Gastrocnemius medialis (tissue), 4 donors: ENCODE measurements around the gene MYZAP. TPM values are rescaled to one million over a fixed set of nuclear protein-coding genes. Genes with fewer than 3 reads are reported as not detected.

Experiments
- ATAC-seq, 2 donors: fragments of 150-250 bp; one replicate each; pipeline ENCODE4 v1.9.1; 2016
- DNase-seq, 2 donors: peaks; one replicate each; pipeline ENCODE4 v3.0.0-alpha.2; 2019
- H3K27ac ChIP-seq, 4 donors: fragments of 200-600 bp; sonication (generic); 1 replicate in 1 of 4; 2 replicates in 3 of 4; pipeline ENCODE4 v1.5.1; 2016 to 2018; ENCODE audit warnings: mild to moderate bottlenecking in 2 of 4, moderate library complexity in 1 of 4
- H3K27me3 ChIP-seq, 3 donors: fragments of 200-600 bp; sonication (generic) in 2 of 3; 1 replicate in 1 of 3; 2 replicates in 2 of 3; pipeline versions ENCODE4 v1.5.1 to v1.6.0; 2016 to 2019; ENCODE audit warnings: mild to moderate bottlenecking in 1 of 3, moderate library complexity in 1 of 3
- H3K36me3 ChIP-seq, 2 donors: fragments of 200-600 bp; sonication (generic) in 1 of 2; one replicate each; pipeline ENCODE4 v1.5.1; 2017 to 2018
- H3K4me1 ChIP-seq, 2 donors: fragments of 200-600 bp; sonication (generic) in 1 of 2; one replicate each; pipeline ENCODE4 v1.5.1; 2016 to 2017; ENCODE audit warnings: mild to moderate bottlenecking in 2 of 2
- H3K4me3 ChIP-seq, 4 donors: fragments of 200-600 bp; sonication (generic) in 3 of 4; 1 replicate in 1 of 4; 2 replicates in 3 of 4; pipeline ENCODE4 v1.5.1; 2016 to 2019; ENCODE audit warnings: mild to moderate bottlenecking in 2 of 4
- H3K9me3 ChIP-seq, 3 donors: fragments of 200-600 bp; sonication (generic) in 2 of 3; 1 replicate in 1 of 3; 2 replicates in 2 of 3; pipeline ENCODE4 v1.5.1; 2016 to 2019
- POLR2A ChIP-seq, 2 donors: fragments of 450-650 bp; IDR thresholded peaks; one replicate each; pipeline ENCODE4 v1.6.1; 2017; ENCODE audit warnings: antibody characterized with exemption in 2 of 2, mild to moderate bottlenecking in 2 of 2, moderate library complexity in 2 of 2
- in situ Hi-C, 4 donors: fragments of 200-750 bp; cut with MboI; loops; one replicate each; pipeline versions ENCODE4 v1.15.0 to v1.8.0; 2017; ENCODE audit warnings: low sequenced_read_pairs in 4 of 4
- intact Hi-C: fragments of 100-400 bp; cut with DNase I; formaldehyde crosslinking; loops from one replicate; pipeline ENCODE4 v1.15.1; 2023; ENCODE audit warnings: low total_unique reads
- total RNA-seq, 4 donors: library from RNA; depleted of rRNA; stranded (reverse); fragments of >200 nt; gene quantifications; one replicate each; pipeline versions ENCODE4 v1.1.0 to v1.2.3, GENCODE V29; 2016
- TF ChIP-seq, protein P1 (sequence below), 5 experiments: fragments of 450-650 bp in 3 of 5; fragments of 200-600 bp in 2 of 5; sonication (generic) in 2 of 5; IDR thresholded peaks in 4 of 5; conservative IDR thresholded peaks in 1 of 5; 1 replicate in 4 of 5; 2 replicates in 1 of 5; pipeline ENCODE4 v1.5.1; 2016 to 2019; ENCODE audit warnings: antibody characterized with exemption in 5 of 5, mild to moderate bottlenecking in 3 of 5, moderate library complexity in 3 of 5

The MYZAP gene
- total RNA-seq, 4 donors from 2014 or later = 1.3 to 9.4 (median 1.4) TPM

DNA sequence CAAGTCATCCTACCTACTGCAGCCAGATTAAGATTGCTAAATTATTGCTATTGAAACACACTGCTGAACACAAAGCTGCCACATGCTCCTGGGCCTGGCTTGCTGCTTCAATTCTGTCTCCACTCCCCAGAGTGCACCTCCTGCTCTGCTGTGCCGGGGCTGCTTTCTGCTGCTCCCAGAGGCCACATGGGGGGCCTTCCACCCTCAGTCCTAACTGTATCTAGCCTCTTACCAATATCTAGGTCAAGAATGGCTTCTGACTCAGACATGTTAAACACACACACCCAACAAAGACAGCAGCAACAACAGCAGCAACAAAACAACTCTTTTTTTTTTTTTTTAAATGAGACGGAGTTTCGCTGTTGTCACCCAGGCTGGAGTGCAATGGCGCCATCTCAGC lies 33.0 kb downstream of the MYZAP start:
- Histone ChIP-seq H3K4me1 (peaks cover 14 to 29% of the 10 kb centered on the region in 2 donors), H3K27ac (peak overlapping the region in 2 of 4 donors; percentile 75 to 79), H3K9me3 (no peaks in the 10 kb centered on the region), H3K27me3 (no peaks in the 10 kb centered on the region), H3K36me3 (no peaks in the 10 kb centered on the region), H3K4me3 (no peak overlapping the region)
- intact Hi-C loops = no loop called here
- no peak for TF ChIP-seq POLR2A (IDR thresholded peaks at IDR 0.05)
- TF ChIP-seq, protein P1, sequence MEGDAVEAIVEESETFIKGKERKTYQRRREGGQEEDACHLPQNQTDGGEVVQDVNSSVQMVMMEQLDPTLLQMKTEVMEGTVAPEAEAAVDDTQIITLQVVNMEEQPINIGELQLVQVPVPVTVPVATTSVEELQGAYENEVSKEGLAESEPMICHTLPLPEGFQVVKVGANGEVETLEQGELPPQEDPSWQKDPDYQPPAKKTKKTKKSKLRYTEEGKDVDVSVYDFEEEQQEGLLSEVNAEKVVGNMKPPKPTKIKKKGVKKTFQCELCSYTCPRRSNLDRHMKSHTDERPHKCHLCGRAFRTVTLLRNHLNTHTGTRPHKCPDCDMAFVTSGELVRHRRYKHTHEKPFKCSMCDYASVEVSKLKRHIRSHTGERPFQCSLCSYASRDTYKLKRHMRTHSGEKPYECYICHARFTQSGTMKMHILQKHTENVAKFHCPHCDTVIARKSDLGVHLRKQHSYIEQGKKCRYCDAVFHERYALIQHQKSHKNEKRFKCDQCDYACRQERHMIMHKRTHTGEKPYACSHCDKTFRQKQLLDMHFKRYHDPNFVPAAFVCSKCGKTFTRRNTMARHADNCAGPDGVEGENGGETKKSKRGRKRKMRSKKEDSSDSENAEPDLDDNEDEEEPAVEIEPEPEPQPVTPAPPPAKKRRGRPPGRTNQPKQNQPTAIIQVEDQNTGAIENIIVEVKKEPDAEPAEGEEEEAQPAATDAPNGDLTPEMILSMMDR (IDR thresholded peaks at IDR 0.05 in 4 of 5, conservative IDR thresholded peaks at IDR 0.05 in 1 of 5) = no peak
- ATAC-seq = no peak
- in situ Hi-C loops = no loop called here
- DNase-seq = no peak

DNA sequence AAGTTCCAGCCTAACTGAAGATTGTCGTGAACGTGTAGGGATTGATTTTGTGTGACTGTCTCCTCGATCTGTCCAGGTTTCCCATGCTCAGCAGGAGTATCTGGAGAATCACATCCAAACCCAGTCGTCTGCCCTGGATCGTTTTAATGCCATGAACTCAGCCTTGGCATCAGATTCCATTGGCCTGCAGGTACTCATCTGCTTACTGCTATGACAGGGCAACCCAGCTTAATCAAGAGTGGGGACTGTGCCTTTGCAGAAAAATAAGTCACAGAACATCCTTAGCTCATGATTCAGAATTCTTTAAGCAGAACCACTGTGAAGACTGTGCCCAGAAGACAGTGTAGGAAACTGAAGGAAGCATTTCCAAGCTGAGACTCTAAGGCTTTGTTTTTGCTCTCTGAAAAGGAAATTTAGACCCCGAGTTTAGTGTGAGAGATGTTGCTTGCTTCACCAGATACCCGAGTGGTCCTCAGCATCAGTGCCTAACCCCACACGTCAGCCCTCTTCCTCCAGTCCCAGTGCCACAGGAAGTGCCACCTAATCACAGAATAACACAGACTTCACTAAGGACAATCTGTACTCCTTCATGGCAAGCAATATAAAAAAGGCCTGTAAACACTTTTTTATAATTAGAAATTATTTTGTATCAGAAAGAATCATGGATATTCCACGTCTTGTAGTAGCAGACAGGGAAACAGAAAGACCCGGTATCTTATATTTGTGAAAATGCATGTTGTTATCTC lies 34.2 kb downstream of the MYZAP start:
- no peaks in the 10 kb centered on the region for H3K9me3 ChIP-seq
- H3K36me3 ChIP-seq = no peaks in the 10 kb centered on the region
- in situ Hi-C loops (no loop called here), intact Hi-C loops (no loop called here)
- no peaks in the 10 kb centered on the region for H3K27me3 ChIP-seq
- peaks cover 8 to 22% of the 10 kb centered on the region in 2 donors for H3K4me1 ChIP-seq
- TF ChIP-seq, protein P1 (IDR thresholded peaks at IDR 0.05 in 4 of 5, conservative IDR thresholded peaks at IDR 0.05 in 1 of 5) = no peak
- TF ChIP-seq POLR2A (IDR thresholded peaks at IDR 0.05) = no peak
- no peak overlapping the region for H3K4me3 ChIP-seq
- peak; percentile 42 to 56 for DNase-seq
- peak overlapping the region; percentile 39 to 79 (median 60) for H3K27ac ChIP-seq
- ATAC-seq = peak; percentile 84 to 92

DNA sequence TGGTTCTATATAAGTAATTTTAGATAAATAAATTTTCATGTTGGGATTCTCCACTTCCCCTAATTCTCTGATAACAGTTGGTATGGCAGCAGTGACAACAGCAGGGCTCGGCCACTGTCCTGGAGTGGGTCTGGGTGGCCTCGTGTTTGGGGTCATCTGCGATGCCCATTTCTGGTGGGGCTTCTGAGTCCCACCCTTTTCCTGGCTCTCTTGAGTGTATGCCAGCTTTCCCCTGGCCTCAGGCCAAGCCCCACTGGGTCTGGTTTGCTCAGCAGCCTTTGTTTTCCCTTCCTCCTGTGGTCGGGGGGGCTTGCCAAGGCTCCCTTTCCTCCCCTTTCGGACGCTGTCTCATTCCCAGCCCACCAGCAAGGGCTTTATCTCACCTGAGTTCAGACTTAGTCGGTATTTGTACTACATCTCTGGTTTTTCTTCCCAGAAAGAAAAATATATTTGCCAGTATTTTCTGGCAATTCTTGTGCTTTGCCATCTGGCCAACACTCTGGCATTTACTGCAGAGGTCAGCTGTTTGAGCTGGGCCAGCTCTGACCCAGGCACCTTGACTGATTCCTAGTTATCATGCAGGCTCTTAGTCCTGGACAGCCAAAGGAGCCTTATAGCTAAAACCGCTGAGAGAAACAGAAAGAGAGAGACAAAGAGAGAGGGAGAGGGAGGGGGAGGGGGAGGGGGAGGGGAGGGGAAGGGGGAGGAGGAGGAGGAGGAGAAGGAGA lies 35.2 kb downstream of the MYZAP start:
- H3K4me3 ChIP-seq = no peak overlapping the region
- H3K4me1 ChIP-seq = peaks cover 8 to 22% of the 10 kb centered on the region in 2 donors
- no peak for DNase-seq
- ATAC-seq = no peak
- no peak for TF ChIP-seq POLR2A (IDR thresholded peaks at IDR 0.05)
- TF ChIP-seq, protein P1 (IDR thresholded peaks at IDR 0.05 in 4 of 5, conservative IDR thresholded peaks at IDR 0.05 in 1 of 5) = no peak
- intact Hi-C loops = no loop called here
- no peaks in the 10 kb centered on the region for H3K9me3 ChIP-seq
- H3K27ac ChIP-seq = peak overlapping the region; percentile 39 to 79 (median 60)
- in situ Hi-C loops = no loop called here
- no peaks in the 10 kb centered on the region for H3K27me3 ChIP-seq
- no peaks in the 10 kb centered on the region for H3K36me3 ChIP-seq

DNA sequence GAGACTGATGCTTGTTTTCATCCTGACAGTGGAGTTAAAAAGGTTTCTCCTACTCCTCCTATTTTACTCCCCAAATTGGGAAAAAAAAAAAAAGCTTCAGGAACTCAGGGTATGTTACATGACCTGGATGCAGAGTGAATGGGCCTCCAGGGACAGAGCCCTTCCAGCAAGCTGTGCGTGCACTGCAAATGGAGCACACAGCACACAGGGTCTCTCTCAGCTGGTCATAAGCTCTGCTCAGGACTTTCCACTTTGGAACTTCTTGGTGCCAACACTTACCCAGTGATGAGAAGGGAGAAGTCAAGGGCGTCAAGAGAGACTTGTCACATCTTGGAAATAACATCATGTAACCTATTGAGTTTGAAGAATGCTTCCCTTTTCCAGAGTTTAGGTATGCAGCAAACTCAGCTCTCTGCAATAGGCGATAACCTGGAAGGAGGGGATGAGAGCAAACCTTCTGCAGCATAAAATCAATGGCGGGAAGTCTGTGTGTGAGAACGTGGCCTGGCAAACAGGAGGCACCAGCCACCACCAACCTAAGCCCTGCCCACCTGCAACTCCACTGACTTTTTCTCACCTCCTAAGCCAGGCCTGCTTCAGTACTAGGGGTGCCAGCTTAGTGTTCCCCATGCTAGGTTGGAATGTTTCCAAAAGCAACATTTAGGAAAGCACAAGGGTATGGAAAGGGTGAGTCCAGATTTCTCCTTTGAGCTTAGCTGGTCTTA lies 39.8 kb downstream of the MYZAP start:
- TF ChIP-seq, protein P1 (IDR thresholded peaks at IDR 0.05 in 4 of 5, conservative IDR thresholded peaks at IDR 0.05 in 1 of 5) = no peak
- no peak for TF ChIP-seq POLR2A (IDR thresholded peaks at IDR 0.05)
- Histone ChIP-seq H3K4me3 (no peak overlapping the region), H3K27me3 (no peaks in the 10 kb centered on the region), H3K9me3 (no peaks in the 10 kb centered on the region), H3K36me3 (no peaks in the 10 kb centered on the region), H3K27ac (no peak overlapping the region), H3K4me1 (peaks cover 28 to 32% of the 10 kb centered on the region in 2 donors)
- intact Hi-C loops (no loop called here), in situ Hi-C loops (no loop called here)
- ATAC-seq (no peak), DNase-seq (no peak)
